ENCODE data around the gene XXYLT1. TPM values are rescaled to one million over a fixed set of nuclear protein-coding genes. Genes with fewer than 3 reads are reported as not detected.

XXYLT1 gene
- total and polyA plus RNA-seq, 2 of the 8 experiments (the other 6 are each of a cell fraction or from before 2014, with no cell fraction given) = 18.9 to 23.8 TPM

DNA sequence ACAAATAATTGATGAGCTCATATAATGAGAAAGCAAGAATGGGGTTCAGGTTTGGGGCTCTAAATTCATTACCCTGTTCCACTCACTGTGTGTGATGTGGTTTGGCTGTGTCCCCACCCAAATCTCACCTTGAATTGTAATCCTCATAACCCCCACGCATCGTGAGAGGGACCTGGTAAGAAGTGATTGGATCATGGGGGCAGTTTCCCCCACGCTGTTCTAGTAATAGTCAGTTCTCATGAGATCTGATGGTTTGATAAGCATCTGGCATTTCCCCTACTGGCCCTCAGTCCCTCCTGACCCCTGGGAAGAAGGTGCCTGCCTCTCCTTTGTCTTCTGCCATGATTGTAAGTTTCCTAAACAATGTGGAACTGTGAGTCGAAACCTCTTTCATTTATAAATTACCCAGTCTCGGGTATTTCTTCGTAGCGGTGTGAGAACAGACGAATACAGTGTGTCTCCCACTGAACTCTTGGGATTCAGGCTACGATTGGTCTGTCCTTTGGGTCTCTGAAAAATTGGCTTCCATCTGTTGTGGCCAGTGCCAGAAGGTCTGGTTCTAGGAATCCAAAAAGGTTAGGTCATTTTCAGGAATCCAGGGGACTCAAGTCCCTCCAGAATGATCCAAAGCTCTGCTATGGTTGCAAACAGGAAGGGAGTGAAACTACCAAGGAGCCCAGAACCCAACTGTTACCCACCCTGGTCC is 87.7 kb downstream of the XXYLT1 start:
- no peaks in the 10 kb centered on the region for H3K36me3 ChIP-seq (ENCODE audit: control insufficient read depth in 2 of 4, insufficient read depth in 4 of 4, low read length in 3 of 4)
- peaks cover 4 to 16% (median 14%) of the 10 kb centered on the region in 4 experiments; a peak in 6 of 7 replicates for H3K4me1 ChIP-seq (replicated peaks in 1 of 4; ENCODE audit: control insufficient read depth in 3 of 4, insufficient read depth in 4 of 4, low read length in 3 of 4)
- H4K91ac ChIP-seq (replicated peaks; ENCODE audit: insufficient read length, low read length) = no peak overlapping the region
- H3K4me3 ChIP-seq (ENCODE audit: extremely low read depth in 1 of 4, insufficient read depth in 2 of 4, low read depth in 3 of 4, low read length in 4 of 4) = no peak overlapping the region; a peak in 1 of 8 replicates
- H4K8ac ChIP-seq (ENCODE audit: extremely low read depth, insufficient read depth, low read length) = no peak overlapping the region
- H3K23me2 ChIP-seq (ENCODE audit: low read depth, low read length) = no peaks in the 10 kb centered on the region
- no peak for DNase-seq (ENCODE audit: low read depth in 1 of 2, low spot score in 2 of 2)
- no peak for FAIRE-seq
- ChIA-PET POLR2A (ENCODE audit: partially characterized antibody) (interaction anchor here (0.6 kb wide), 1 partner anchor 69 kb away, joined by 3 read pairs; no protein-coding TSS in a partner anchor), CTCF (ENCODE audit: partially characterized antibody) (interaction anchor here (0.9 to 2.6 kb wide), 4 partner anchors 12 to 192 kb away, joined by 3 to 7 read pairs (median 6); no protein-coding TSS in a partner anchor)
- H2BK20ac ChIP-seq (ENCODE audit: low read length) = no peak overlapping the region
- no peak overlapping the region for H2AFZ ChIP-seq (ENCODE audit: low read length)
- H3K23ac ChIP-seq (ENCODE audit: insufficient read length) = no peak overlapping the region
- no peak overlapping the region for H2AK5ac ChIP-seq (ENCODE audit: low read depth, low read length)
- peak overlapping the region; percentile 40; the same call in 1 of the 2 replicates for H2BK12ac ChIP-seq (ENCODE audit: low read depth, low read length)
- peaks cover 0 to 52% of the 10 kb centered on the region in 2 experiments; a peak in 2 of 4 replicates for H3K79me2 ChIP-seq (ENCODE audit: control insufficient read depth in 1 of 2, insufficient read depth in 2 of 2, low read length in 2 of 2)
- peaks cover 10% of the 10 kb centered on the region for H3K79me1 ChIP-seq (ENCODE audit: low read depth, low read length)
- no peaks in the 10 kb centered on the region for H3K9me3 ChIP-seq (ENCODE audit: insufficient read depth in 2 of 2, low read depth in 1 of 2, low read length in 1 of 2)
- no peak overlapping the region for H4K5ac ChIP-seq (ENCODE audit: insufficient read length, low read depth, low read length)
- WGBS, 2 experiments (ENCODE audit: extremely low coverage in 1 of 2, insufficient coverage in 1 of 2, insufficient read length in 1 of 2, insufficient replicate concordance in 2 of 2, low coverage in 1 of 2, low lambda C conversion rate in 2 of 2, missing lambda C conversion rate in 1 of 2) = 87% methylated on average over 9 of the region's 9 CpGs; no CpG with 5 or more reads in 1 of the 2 experiments
- no peaks in the 10 kb centered on the region for H3K27me3 ChIP-seq (replicated peaks in 1 of 4; ENCODE audit: control insufficient read depth in 3 of 4, extremely low read depth in 1 of 4, insufficient read depth in 3 of 4, low read length in 3 of 4)
- peak overlapping the region in 1 of 2 experiments; percentile 27; a peak in 1 of 4 replicates for H3K4me2 ChIP-seq (ENCODE audit: insufficient read depth in 1 of 2, low read depth in 2 of 2, low read length in 2 of 2)
- H2BK120ac ChIP-seq (replicated peaks; ENCODE audit: low read depth, low read length) = no peak overlapping the region
- H4K20me1 ChIP-seq (replicated peaks in 1 of 2; ENCODE audit: control insufficient read depth in 1 of 2, insufficient read depth in 2 of 2, low read length in 2 of 2) = no peaks in the 10 kb centered on the region
- no peak overlapping the region for H3K4ac ChIP-seq (replicated peaks; ENCODE audit: insufficient read length, low read depth, low read length)
- H3K56ac ChIP-seq (replicated peaks; ENCODE audit: insufficient read length, low read depth, low read length) = no peak overlapping the region
- H3K9ac ChIP-seq (replicated peaks in 1 of 4; ENCODE audit: extremely low read depth in 1 of 4, low read depth in 3 of 4, low read length in 3 of 4) = no peak overlapping the region
- H2BK15ac ChIP-seq (ENCODE audit: low read length) = no peak overlapping the region
- no peak overlapping the region; the same call in 1 of the 2 replicates for H3K18ac ChIP-seq (ENCODE audit: extremely low read depth, low read length)
- no peak overlapping the region for H3K27ac ChIP-seq (ENCODE audit: low read depth, low read length)
- no peak overlapping the region for H3K14ac ChIP-seq (ENCODE audit: insufficient read length)
- H2BK5ac ChIP-seq (ENCODE audit: low read depth, low read length) = no peak overlapping the region
- TF ChIP-seq HDAC2 (IDR thresholded peaks at IDR 0.05; ENCODE audit: borderline replicate concordance in 1 of 2, low read depth in 2 of 2, low read length in 2 of 2) (no peak), TAF1 (IDR thresholded peaks at IDR 0.05; ENCODE audit: low read depth, low read length) (no peak), CBX5 (IDR thresholded peaks at IDR 0.05; ENCODE audit: low read depth, low read length) (no peak), POLR2AphosphoS5 (IDR thresholded peaks at IDR 0.05; ENCODE audit: low read depth, low read length) (no peak), JUND (IDR thresholded peaks at IDR 0.05; ENCODE audit: low read length) (no peak), CBX8 (IDR thresholded peaks at IDR 0.05; ENCODE audit: borderline replicate concordance, low read depth, low read length) (no peak), BRCA1 (IDR thresholded peaks at IDR 0.05; ENCODE audit: low read depth, low read length) (no peak), TEAD4 (IDR thresholded peaks at IDR 0.05; ENCODE audit: low read depth, low read length) (no peak), FOSL1 (IDR thresholded peaks at IDR 0.05; ENCODE audit: insufficient read depth, low read depth, low read length) (no peak)
- TF ChIP-seq, protein P1, sequence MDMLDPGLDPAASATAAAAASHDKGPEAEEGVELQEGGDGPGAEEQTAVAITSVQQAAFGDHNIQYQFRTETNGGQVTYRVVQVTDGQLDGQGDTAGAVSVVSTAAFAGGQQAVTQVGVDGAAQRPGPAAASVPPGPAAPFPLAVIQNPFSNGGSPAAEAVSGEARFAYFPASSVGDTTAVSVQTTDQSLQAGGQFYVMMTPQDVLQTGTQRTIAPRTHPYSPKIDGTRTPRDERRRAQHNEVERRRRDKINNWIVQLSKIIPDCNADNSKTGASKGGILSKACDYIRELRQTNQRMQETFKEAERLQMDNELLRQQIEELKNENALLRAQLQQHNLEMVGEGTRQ (IDR thresholded peaks at IDR 0.05; ENCODE audit: low read length) = no peak
- TF ChIP-seq, protein P2, sequence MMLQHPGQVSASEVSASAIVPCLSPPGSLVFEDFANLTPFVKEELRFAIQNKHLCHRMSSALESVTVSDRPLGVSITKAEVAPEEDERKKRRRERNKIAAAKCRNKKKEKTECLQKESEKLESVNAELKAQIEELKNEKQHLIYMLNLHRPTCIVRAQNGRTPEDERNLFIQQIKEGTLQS (IDR thresholded peaks at IDR 0.05; ENCODE audit: insufficient read depth, low read depth, low read length) = no peak
